Endothelial cell of umbilical vein (primary cell): ENCODE results near the gene ITFG1. TPM values are rescaled to one million over a fixed set of nuclear protein-coding genes. Genes with fewer than 3 reads are reported as not detected.

Experiments
- BruUV-seq: library from RNA; stranded (reverse); fragments of 400-500 nt; replicated peaks from 2 replicates; lab custom pipeline; 2021; lab: Mats Ljungman, UMichigan
- CTCF ChIA-PET: fragments of 300-600, 350-600 bp; sonication (Branson Sonifier 250); formaldehyde crosslinking; loops from one replicate; lab custom pipeline; 2021; ENCODE audit warnings: antibody characterized with exemption, inconsistent platforms; lab: Charles Lee
- POLR2A ChIA-PET: fragments of 300-600, 350-600 bp; sonication (Branson Sonifier 250); formaldehyde crosslinking; loops from one replicate; lab custom pipeline; 2021; ENCODE audit warnings: antibody characterized with exemption, inconsistent platforms; lab: Charles Lee
- DNase-seq: peaks from one replicate; pipeline ENCODE4 v3.0.0-alpha.2; 2011; ENCODE audit warnings: low read depth, low spot score
- FAIRE-seq: peaks from 2 replicates; lab custom pipeline; 2011; peaks lifted over from hg19 to GRCh38; lab: Jason Lieb, UNC
- H2AFZ ChIP-seq: 2 replicates; pipeline ENCODE4 v1.6.0; 2012; ENCODE audit warnings: low read depth, low read length, control low read depth, inconsistent platforms
- H3K27ac ChIP-seq: 2 replicates; pipeline ENCODE4 v1.5.1; 2011; ENCODE audit warnings: low read depth, mild to moderate bottlenecking, control low read depth, low read length, moderate library complexity; ENCODE audit not compliant: insufficient read depth
- H3K27me3 ChIP-seq, 2 experiments: 2 replicates each; pipeline versions ENCODE4 v1.6.0 to v1.6.1; 2011; ENCODE audit warnings: low read length in 2 of 2, mixed read lengths in 1 of 2; ENCODE audit not compliant: control insufficient read depth in 2 of 2, insufficient read depth in 2 of 2
- H3K36me3 ChIP-seq, 2 experiments: 2 replicates in 1 of 2; 3 replicates in 1 of 2; pipeline ENCODE4 v1.5.1; 2011; ENCODE audit warnings: low read length in 2 of 2, mild to moderate bottlenecking in 1 of 2, moderate library complexity in 1 of 2; ENCODE audit not compliant: control insufficient read depth in 2 of 2, insufficient read depth in 2 of 2; ENCODE audit errors: extremely low read depth in 1 of 2
- H3K4me1 ChIP-seq: 3 replicates; pipeline ENCODE4 v1.5.1; 2011; ENCODE audit warnings: mild to moderate bottlenecking, low read length; ENCODE audit not compliant: control insufficient read depth, insufficient read depth; ENCODE audit errors: extremely low read depth
- H3K4me2 ChIP-seq: 2 replicates; pipeline ENCODE4 v1.6.1; 2011; ENCODE audit warnings: low read length, control low read depth, mixed read lengths; ENCODE audit not compliant: insufficient read depth
- H3K4me3 ChIP-seq, 3 experiments: fragments of 200-600 bp in 1 of 3; sonication (generic), shearing (Covaris generic) in 1 of 3; replicated peaks in 1 of 3; 2 replicates each; pipeline ENCODE4 v1.5.1; 2011 to 2016; ENCODE audit warnings: control low read depth in 3 of 3, low read length in 3 of 3, mild to moderate bottlenecking in 2 of 3, inconsistent platforms in 1 of 3, low read depth in 1 of 3, moderate library complexity in 1 of 3; ENCODE audit not compliant: insufficient read depth in 1 of 3
- H3K79me2 ChIP-seq: 2 replicates; pipeline ENCODE4 v1.6.0; 2012; ENCODE audit warnings: low read length, inconsistent platforms; ENCODE audit not compliant: control insufficient read depth, insufficient read depth
- H3K9ac ChIP-seq: replicated peaks from 2 replicates; pipeline ENCODE3; 2011; ENCODE audit warnings: low read length, control low read depth; ENCODE audit not compliant: insufficient read depth; ENCODE audit errors: extremely low read depth
- H3K9me1 ChIP-seq: replicated peaks from 3 replicates; pipeline ENCODE4 v1.6.0; 2011; ENCODE audit warnings: mild to moderate bottlenecking, low read length; ENCODE audit not compliant: control insufficient read depth, insufficient read depth; ENCODE audit errors: extremely low read depth
- H3K9me3 ChIP-seq: replicated peaks from 2 replicates; pipeline ENCODE4 v1.5.1; 2012; ENCODE audit warnings: low read length, inconsistent platforms; ENCODE audit not compliant: control insufficient read depth, insufficient read depth
- H4K20me1 ChIP-seq: replicated peaks from 2 replicates; pipeline ENCODE3; 2011; ENCODE audit warnings: mild to moderate bottlenecking, low read length; ENCODE audit not compliant: control insufficient read depth, insufficient read depth; ENCODE audit errors: extremely low read depth
- CTCF ChIP-seq, 2 donors: IDR thresholded peaks; 1 replicate in 1 of 2; 2 replicates in 1 of 2; pipeline ENCODE4 v1.5.1; 2011; ENCODE audit warnings: low read length in 2 of 2, mild to moderate bottlenecking in 2 of 2, moderate library complexity in 2 of 2, control low read depth in 1 of 2, inconsistent platforms in 1 of 2, low read depth in 1 of 2; ENCODE audit not compliant: insufficient read depth in 1 of 2; ENCODE audit errors: extremely low read depth in 1 of 2
- EZH2 ChIP-seq: IDR thresholded peaks from 2 replicates; pipeline ENCODE4 v1.6.1; 2012; ENCODE audit warnings: borderline replicate concordance, low read depth, mild to moderate bottlenecking, moderate library complexity, low read length, inconsistent platforms; ENCODE audit not compliant: severe bottlenecking
- FOS ChIP-seq: IDR thresholded peaks from 2 replicates; pipeline ENCODE4 v1.6.1; 2011; ENCODE audit warnings: mild to moderate bottlenecking, low read length, moderate library complexity, borderline replicate concordance; ENCODE audit not compliant: insufficient read depth
- GATA2 ChIP-seq: IDR thresholded peaks from 2 replicates; pipeline ENCODE4 v1.7.0; 2011; ENCODE audit warnings: low read depth, mild to moderate bottlenecking, moderate library complexity, mixed read lengths, low read length; ENCODE audit not compliant: insufficient read length, insufficient read depth
- JUN ChIP-seq: IDR thresholded peaks from 2 replicates; pipeline ENCODE4 v1.6.1; 2011; ENCODE audit warnings: borderline replicate concordance, low read depth; ENCODE audit not compliant: insufficient read length, insufficient read depth
- MAX ChIP-seq: IDR thresholded peaks from 2 replicates; pipeline ENCODE4 v1.6.1; 2011; ENCODE audit not compliant: insufficient read depth, insufficient read length
- MYC ChIP-seq: IDR thresholded peaks from one replicate; pipeline ENCODE4 v1.6.1; 2011; ENCODE audit warnings: mild to moderate bottlenecking, low read depth, low read length
- POLR2A ChIP-seq: IDR thresholded peaks from 2 replicates; pipeline ENCODE4 v1.6.1; 2012; ENCODE audit warnings: low read depth, mild to moderate bottlenecking, control low read depth, low read length
- POLR2AphosphoS5 ChIP-seq: IDR thresholded peaks from 2 replicates; pipeline ENCODE4 v1.6.1; 2012; ENCODE audit warnings: low read depth, mild to moderate bottlenecking, control low read depth, low read length, moderate library complexity; ENCODE audit not compliant: insufficient read depth
- dilution Hi-C: fragments of 300-500 bp; cut with MboI; formaldehyde crosslinking; loops from one replicate; pipeline ENCODE4 v1.15.0; 2019; ENCODE audit warnings: low sequenced_read_pairs; ENCODE audit not compliant: extremely low pct_ligation_motif_present
- intact Hi-C: fragments of 100-400 bp; cut with micrococcal nuclease; formaldehyde crosslinking; loops from one replicate; pipeline ENCODE4 v1.10.0; 2022
- polyA plus RNA-seq, 4 experiments: library from polyadenylated mRNA; depleted of rRNA in 3 of 4; stranded (reverse) in 3 of 4; unstranded in 1 of 4; fragments of >200 nt; gene quantifications; 2 replicates each; pipeline versions ENCODE4 v1.2.1 to v1.2.3, GENCODE V29; 2011 to 2012; ENCODE audit warnings: missing spikeins in 1 of 4
- total RNA-seq: library from RNA; stranded (reverse); gene quantifications from 2 replicates; pipeline ENCODE4 v1.2.3, GENCODE V29; 2021

Gene ITFG1
- total and polyA plus RNA-seq, 2 donors (not counting 3 experiments of a cell fraction or from before 2014, with no cell fraction given): 32.1 to 44.2 TPM

GRCh38 chr16:47366228-47366627, 94.6 kb downstream of the ITFG1 start:
- no peaks in the 10 kb centered on the region for H3K79me2 ChIP-seq
- no peaks in the 10 kb centered on the region for H3K9me3 ChIP-seq
- no peaks in the 10 kb centered on the region for H3K27me3 ChIP-seq
- FAIRE-seq: no peak
- no peak overlapping the region for H2AFZ ChIP-seq
- no peak for DNase-seq
- BruUV-seq: no TSS peak
- ChIA-PET POLR2A (no interaction called here), CTCF (interaction anchor here (2.5 kb wide), 1 partner anchor 8 kb away, joined by 9 read pairs; no protein-coding TSS in a partner anchor)
- H4K20me1 ChIP-seq: no peaks in the 10 kb centered on the region
- no peak overlapping the region for H3K4me2 ChIP-seq
- no peaks in the 10 kb centered on the region for H3K36me3 ChIP-seq
- H3K9ac ChIP-seq: no peak overlapping the region
- peaks cover 8% of the 10 kb centered on the region for H3K4me1 ChIP-seq
- no peak overlapping the region for H3K27ac ChIP-seq
- no peaks in the 10 kb centered on the region for H3K9me1 ChIP-seq
- dilution Hi-C loops (no loop called here), intact Hi-C loops (no loop called here)
- TF ChIP-seq POLR2A (no peak), FOS (no peak), MYC (no peak), CTCF (IDR thresholded peaks at IDR 0.05; ENCODE audit: extremely low read depth in 1 of 2, insufficient read depth in 1 of 2, low read depth in 1 of 2, low read length in 2 of 2) (no peak), GATA2 (no peak), POLR2AphosphoS5 (no peak), EZH2 (no peak), JUN (no peak), MAX (no peak)
- no peak overlapping the region for H3K4me3 ChIP-seq
